GM12875 (cell line): ENCODE data around the gene DUS2.

Experiments
- H3K4me3 ChIP-seq: one replicate; pipeline ENCODE4 v1.5.1; 2011; ENCODE audit warnings: low read depth, low read length, control low read depth
- CTCF ChIP-seq: IDR thresholded peaks from 2 replicates; pipeline ENCODE4 v1.5.1; 2011; ENCODE audit warnings: low read depth, mild to moderate bottlenecking, control low read depth, inconsistent platforms, low read length, moderate library complexity, borderline replicate concordance; ENCODE audit not compliant: insufficient read depth

DUS2 gene

DNA sequence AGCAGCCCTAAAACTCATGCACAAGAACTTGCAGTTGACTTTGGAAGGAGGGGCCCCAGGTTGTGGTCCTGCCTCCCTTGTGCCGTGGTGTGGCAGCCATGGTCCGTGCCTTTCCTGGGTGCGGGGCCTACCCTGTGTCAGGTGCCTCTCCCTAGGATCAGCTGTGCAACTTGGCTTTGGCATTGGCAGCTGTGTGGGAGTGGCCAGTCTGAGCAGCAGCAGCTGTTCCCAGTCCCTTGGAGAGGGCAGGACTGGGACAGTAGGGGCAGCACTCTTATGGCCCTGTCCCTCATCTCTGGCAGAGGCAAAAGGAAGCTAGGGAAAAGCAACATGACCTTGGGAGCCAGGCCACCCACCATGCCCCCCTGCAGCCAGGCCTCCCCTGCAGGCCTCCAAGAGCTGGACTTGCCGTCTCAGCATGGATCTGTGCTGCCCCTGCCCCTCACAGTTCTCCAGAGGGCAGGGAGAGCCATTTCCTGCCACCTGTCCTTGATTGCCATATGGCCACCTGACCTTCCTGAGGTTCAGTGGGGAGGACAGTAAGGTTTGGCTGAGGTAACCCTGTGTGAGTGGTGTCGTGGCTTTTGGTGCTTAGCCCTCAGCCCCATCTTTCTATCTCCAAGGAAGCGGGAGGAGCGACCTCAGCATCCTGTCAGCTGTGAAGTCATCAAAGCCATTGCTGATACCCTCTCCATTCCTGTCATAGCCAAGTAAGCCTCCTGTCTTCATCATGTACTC, 46.6 kb downstream of the DUS2 start:
- no peak overlapping the region for H3K4me3 ChIP-seq
- no peak for TF ChIP-seq CTCF

- TF ChIP-seq CTCF = no peak
- no peak overlapping the region for H3K4me3 ChIP-seq
These were observed 47.2 kb downstream of the DUS2 start for GRCh38 chr16:68070249-68070730.

GRCh38 chr16:68070806-68071517, 47.9 kb downstream of the DUS2 start:
- H3K4me3 ChIP-seq = no peak overlapping the region
- no peak for TF ChIP-seq CTCF

DNA sequence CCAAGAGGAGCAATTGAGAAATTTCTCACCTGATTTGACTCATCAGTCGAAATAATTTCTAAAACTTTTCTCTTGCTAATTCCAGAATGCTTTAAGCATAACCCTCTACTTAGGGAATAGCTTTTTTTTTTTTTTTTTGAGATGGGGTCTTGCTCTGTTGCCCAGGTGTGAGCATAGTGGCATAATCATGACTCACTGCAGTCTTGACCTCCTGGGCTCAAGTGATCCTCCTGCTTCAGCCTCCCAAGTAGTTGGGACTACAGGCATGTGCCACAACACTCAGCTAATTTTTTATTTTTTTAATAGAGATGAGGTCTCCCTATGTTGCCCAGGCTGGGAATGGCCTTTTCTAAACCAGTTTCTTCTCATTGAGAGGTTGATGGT, 48.4 kb downstream of the DUS2 start:
- no peak for TF ChIP-seq CTCF
- no peak overlapping the region for H3K4me3 ChIP-seq

- no peak for TF ChIP-seq CTCF
- no peak overlapping the region for H3K4me3 ChIP-seq
These were observed 49.1 kb downstream of the DUS2 start for GRCh38 chr16:68072038-68072695.

DNA sequence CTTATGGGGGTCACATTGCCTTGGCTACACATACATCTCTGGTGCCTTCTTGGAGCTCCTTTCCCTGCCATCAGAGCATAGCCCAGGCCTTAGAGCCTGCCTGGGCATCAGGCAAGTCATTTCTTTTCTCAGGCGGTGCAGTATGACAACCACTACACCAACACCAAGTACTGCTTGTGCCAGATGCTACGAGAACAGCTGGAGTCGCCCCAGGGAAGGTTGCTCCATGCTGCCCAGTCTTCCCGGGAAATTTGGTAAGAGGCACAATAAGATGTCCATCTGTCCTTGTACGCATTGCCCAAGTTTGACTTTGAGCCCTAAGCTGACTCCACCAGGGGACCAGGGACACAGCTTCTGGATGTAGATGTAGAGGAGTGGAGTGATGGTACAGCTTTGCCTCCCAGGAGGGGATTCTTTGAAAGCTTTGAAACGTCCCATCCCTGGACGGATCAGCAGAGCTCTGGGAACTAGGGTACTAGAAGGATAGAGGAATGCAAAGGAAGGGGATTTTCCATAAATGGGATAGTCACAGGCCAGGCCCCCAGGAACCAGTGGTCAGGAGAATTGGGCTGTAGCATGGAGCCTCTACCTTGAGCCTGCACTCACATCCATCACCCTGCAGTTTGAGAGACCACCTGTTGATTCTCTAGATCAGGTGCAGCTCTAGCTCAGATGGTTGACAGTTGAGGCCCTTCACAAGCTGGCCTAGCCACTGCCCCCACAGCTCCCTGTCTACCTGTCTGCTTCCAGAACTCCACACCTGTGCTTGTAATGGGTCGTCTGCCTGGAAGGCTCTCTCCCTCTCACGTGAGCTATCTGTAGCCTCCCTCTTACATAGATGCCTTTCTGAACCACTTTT, 51.0 kb downstream of the DUS2 start:
- no peak overlapping the region for H3K4me3 ChIP-seq

More for the DNA sequence above, 51.0 kb downstream of the DUS2 start:
- no peak for TF ChIP-seq CTCF
